Osteocyte (in vitro differentiated cells): Measurements from ENCODE around the gene AGTR1. TPM values are rescaled to one million over a fixed set of nuclear protein-coding genes. Genes with fewer than 3 reads are reported as not detected.

Source experiments
- DNase-seq: peaks from one replicate; pipeline ENCODE4 v3.0.0; 2021; ENCODE audit warnings: mixed read lengths; ENCODE audit not compliant: unreplicated experiment; ENCODE audit errors: extremely low spot score
- H3K27ac Mint-ChIP-seq: one replicate; pipeline ENCODE4 v1.8.0; 2021; ENCODE audit warnings: mild to moderate bottlenecking, mixed read lengths; ENCODE audit not compliant: unreplicated experiment
- H3K27me3 Mint-ChIP-seq: one replicate; pipeline ENCODE4 v1.8.0; 2021; ENCODE audit warnings: mixed read lengths; ENCODE audit not compliant: unreplicated experiment
- H3K36me3 Mint-ChIP-seq: one replicate; pipeline ENCODE4 v1.8.0; 2021; ENCODE audit warnings: mixed read lengths; ENCODE audit not compliant: unreplicated experiment
- H3K4me1 Mint-ChIP-seq: one replicate; pipeline ENCODE4 v1.8.0; 2021; ENCODE audit warnings: mixed read lengths; ENCODE audit not compliant: unreplicated experiment
- H3K4me3 Mint-ChIP-seq: one replicate; pipeline ENCODE4 v1.8.0; 2021; ENCODE audit warnings: mild to moderate bottlenecking, moderate library complexity, mixed read lengths; ENCODE audit not compliant: unreplicated experiment
- H3K9me3 Mint-ChIP-seq: one replicate; pipeline ENCODE4 v1.8.0; 2021; ENCODE audit warnings: mixed read lengths; ENCODE audit not compliant: unreplicated experiment
- total RNA-seq: library from RNA; stranded (reverse); gene quantifications from 2 replicates; pipeline ENCODE4 v1.2.1, GENCODE V29; 2021
- TF ChIP-seq, protein P1 (sequence below): fragments of 200-600 bp; sonication (generic); IDR thresholded peaks from 2 replicates; pipeline ENCODE4 v1.5.0; 2021; ENCODE audit warnings: antibody characterized with exemption, mild to moderate bottlenecking, moderate library complexity

Gene AGTR1
- total RNA-seq, 1 donor from 2014 or later: 2.0 TPM

DNA sequence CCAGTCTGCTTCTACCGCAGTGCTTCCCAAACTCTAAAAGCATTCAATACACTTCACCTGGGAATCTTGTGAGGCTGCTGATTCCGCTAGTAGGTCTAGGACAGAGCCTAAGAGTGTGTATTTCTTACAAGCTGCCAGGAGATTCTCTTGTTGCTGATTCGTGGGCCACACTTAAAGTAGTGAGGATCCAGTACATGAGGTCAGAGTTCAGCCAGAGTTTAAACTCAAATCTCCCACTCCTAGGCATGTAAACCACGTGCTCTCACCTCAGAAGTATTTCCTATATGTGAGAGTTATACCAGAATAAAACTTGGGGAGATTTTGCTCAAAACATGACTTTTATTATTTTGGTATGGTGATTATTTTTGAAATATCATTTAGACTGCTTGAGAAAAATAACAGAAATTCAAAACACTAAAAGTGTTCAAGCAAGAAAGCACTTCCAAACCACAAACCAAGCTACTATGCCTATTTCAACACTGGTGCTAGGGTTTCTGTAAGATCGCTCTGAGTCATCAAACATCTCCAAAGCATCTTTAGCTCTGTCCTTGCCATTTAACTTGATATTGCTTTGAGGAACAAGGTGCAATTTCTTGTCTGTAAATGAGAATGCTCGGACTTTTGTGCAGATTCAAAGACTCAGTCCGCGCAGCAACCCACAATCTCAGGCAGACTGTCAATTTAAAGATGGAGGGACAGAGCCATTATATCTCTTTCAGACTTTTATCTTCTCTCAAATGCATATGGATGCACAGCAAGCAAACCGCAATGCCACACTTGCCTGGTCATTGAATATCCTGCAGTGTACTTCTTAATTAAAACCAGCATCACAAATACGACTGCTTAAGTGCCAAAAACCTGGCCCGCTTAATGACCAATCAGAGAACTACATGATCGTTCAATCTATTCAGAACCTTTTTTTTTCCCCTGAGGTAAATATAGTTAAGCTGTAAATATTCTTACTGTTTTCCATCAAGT is 59.8 kb downstream of the AGTR1 start:
- no peak for DNase-seq
- no peak overlapping the region for H3K27ac Mint-ChIP-seq
- no peak overlapping the region for H3K4me3 Mint-ChIP-seq
- TF ChIP-seq, protein P1, sequence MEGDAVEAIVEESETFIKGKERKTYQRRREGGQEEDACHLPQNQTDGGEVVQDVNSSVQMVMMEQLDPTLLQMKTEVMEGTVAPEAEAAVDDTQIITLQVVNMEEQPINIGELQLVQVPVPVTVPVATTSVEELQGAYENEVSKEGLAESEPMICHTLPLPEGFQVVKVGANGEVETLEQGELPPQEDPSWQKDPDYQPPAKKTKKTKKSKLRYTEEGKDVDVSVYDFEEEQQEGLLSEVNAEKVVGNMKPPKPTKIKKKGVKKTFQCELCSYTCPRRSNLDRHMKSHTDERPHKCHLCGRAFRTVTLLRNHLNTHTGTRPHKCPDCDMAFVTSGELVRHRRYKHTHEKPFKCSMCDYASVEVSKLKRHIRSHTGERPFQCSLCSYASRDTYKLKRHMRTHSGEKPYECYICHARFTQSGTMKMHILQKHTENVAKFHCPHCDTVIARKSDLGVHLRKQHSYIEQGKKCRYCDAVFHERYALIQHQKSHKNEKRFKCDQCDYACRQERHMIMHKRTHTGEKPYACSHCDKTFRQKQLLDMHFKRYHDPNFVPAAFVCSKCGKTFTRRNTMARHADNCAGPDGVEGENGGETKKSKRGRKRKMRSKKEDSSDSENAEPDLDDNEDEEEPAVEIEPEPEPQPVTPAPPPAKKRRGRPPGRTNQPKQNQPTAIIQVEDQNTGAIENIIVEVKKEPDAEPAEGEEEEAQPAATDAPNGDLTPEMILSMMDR: no peak
- peaks cover 2% of the 10 kb centered on the region for H3K27me3 Mint-ChIP-seq
- H3K36me3 Mint-ChIP-seq: no peaks in the 10 kb centered on the region
- H3K4me1 Mint-ChIP-seq: peaks cover 3% of the 10 kb centered on the region
- no peaks in the 10 kb centered on the region for H3K9me3 Mint-ChIP-seq

- Mint-ChIP-seq H3K9me3 (no peaks in the 10 kb centered on the region), H3K4me1 (peaks cover 3% of the 10 kb centered on the region), H3K27me3 (peaks cover 2% of the 10 kb centered on the region), H3K36me3 (no peaks in the 10 kb centered on the region), H3K27ac (no peak overlapping the region), H3K4me3 (no peak overlapping the region)
- TF ChIP-seq, protein P1: no peak
- no peak for DNase-seq
Measured at GRCh38 chr3:148758303-148758884, 60.7 kb downstream of the AGTR1 start.

DNA sequence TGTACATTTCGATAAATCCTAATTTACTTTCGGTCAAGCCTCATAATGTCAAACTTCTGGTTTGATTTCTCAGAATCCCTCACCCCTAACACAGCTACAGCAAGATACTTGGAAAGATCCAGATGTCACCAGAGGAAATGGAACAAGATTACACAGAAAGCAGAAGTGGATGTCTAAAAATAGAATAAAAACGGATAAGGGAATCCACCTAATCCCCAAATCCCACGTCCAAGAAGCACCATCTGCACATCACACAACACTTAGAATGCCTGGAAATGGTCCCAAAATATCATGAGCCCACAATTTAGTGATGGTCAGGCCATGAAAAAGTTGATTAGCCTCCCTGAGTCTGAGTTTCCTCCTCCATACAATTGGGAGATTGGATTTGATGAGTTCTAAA is 61.7 kb downstream of the AGTR1 start:
- Mint-ChIP-seq H3K36me3 (no peaks in the 10 kb centered on the region), H3K27me3 (peaks cover 2% of the 10 kb centered on the region), H3K9me3 (no peaks in the 10 kb centered on the region), H3K4me1 (peaks cover 3% of the 10 kb centered on the region), H3K4me3 (no peak overlapping the region), H3K27ac (no peak overlapping the region)
- DNase-seq: no peak
- TF ChIP-seq, protein P1: no peak

- TF ChIP-seq, protein P1: no peak
- Mint-ChIP-seq H3K36me3 (no peaks in the 10 kb centered on the region), H3K4me1 (no peaks in the 10 kb centered on the region), H3K9me3 (no peaks in the 10 kb centered on the region), H3K27ac (no peak overlapping the region), H3K4me3 (no peak overlapping the region), H3K27me3 (no peaks in the 10 kb centered on the region)
- no peak for DNase-seq
Measured at GRCh38 chr3:148763156-148763680, 65.5 kb downstream of the AGTR1 start.
